ENCODE results near the gene SMARCAL1. TPM values are rescaled to one million over a fixed set of nuclear protein-coding genes. Genes with fewer than 3 reads are reported as not detected.

Gene SMARCAL1
- total and polyA plus RNA-seq, 2 experiments from 2014 or later: 10.3 to 17.2 TPM

DNA sequence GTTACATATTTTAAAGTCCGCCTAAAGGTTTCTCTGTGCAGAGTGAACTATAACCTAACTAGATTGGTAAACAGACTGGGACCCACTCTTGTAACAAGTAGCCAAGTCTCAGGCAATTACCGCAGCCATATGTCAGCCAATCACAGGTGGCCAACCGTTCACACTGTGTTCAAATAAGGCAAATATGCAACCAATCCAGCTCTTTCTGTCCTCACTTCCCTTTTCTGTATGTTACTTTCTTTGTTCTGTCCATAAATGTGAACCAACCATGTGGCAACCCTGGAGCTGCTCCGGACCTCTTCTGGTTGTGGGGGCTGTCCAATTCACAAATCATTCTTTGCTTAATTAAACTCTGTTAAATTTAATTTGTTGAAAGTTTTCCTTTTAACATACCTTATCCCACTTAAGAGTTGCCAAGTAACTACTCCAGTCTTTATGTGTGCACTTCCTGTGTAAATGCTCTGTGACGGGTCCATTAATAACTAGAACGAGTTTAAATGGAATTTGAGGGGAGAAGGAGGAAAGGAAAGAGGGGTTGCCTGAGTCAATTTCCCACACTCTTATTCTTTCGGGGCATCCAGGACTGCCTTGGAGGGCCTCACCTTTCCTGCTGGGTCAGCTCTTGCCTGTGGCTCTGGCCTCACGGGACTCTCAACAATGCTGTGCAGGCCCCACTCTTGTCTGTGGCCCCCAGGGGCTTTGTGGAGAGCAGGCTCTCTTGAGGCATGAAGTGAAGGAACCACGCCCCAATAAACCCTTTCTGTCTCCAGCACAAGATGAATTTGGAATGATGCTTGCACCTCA is 79.7 kb downstream of the SMARCAL1 start:
- Histone ChIP-seq H3K4me3 (no peak overlapping the region), H4K20me1 (replicated peaks; ENCODE audit: insufficient read depth) (no peaks in the 10 kb centered on the region), H2AFZ (peak overlapping the region; percentile 80), H3K4me1 (ENCODE audit: insufficient read depth) (no peaks in the 10 kb centered on the region), H3F3A (replicated peaks; ENCODE audit: low read depth) (no peaks in the 10 kb centered on the region), H3K27me3 (ENCODE audit: insufficient read depth) (no peaks in the 10 kb centered on the region), H3K4me2 (no peak overlapping the region), H3K36me3 (ENCODE audit: insufficient read depth) (no peaks in the 10 kb centered on the region), H3K27ac (ENCODE audit: low read depth) (no peak overlapping the region), H3K79me2 (replicated peaks; ENCODE audit: insufficient read depth) (no peaks in the 10 kb centered on the region), H3K9me2 (ENCODE audit: insufficient read depth) (no peaks in the 10 kb centered on the region)
- no peaks in the 10 kb centered on the region for H3K9me3 Mint-ChIP-seq
- no peaks in the 10 kb centered on the region for H3K36me3 Mint-ChIP-seq (ENCODE audit: low read depth)
- no peak for DNase-seq (ENCODE audit: low spot score)
- peaks cover 6% of the 10 kb centered on the region for H3K4me1 Mint-ChIP-seq
- H3K27ac Mint-ChIP-seq: peak overlapping the region; percentile 20; the same call in 1 of the 2 replicates
- no peaks in the 10 kb centered on the region for H3K27me3 Mint-ChIP-seq (ENCODE audit: insufficient read depth, low read depth, poor library complexity)
- ATAC-seq: peak; percentile 44; the same call in 2 of the 3 replicates
- TF ChIP-seq ZNF114 (CRISPR knock-in tag; IDR thresholded peaks at IDR 0.05) (no peak), EZH2phosphoT487 (IDR thresholded peaks at IDR 0.05; ENCODE audit: unreplicated experiment) (no peak)
- H3K4me3 Mint-ChIP-seq: no peak overlapping the region

DNA sequence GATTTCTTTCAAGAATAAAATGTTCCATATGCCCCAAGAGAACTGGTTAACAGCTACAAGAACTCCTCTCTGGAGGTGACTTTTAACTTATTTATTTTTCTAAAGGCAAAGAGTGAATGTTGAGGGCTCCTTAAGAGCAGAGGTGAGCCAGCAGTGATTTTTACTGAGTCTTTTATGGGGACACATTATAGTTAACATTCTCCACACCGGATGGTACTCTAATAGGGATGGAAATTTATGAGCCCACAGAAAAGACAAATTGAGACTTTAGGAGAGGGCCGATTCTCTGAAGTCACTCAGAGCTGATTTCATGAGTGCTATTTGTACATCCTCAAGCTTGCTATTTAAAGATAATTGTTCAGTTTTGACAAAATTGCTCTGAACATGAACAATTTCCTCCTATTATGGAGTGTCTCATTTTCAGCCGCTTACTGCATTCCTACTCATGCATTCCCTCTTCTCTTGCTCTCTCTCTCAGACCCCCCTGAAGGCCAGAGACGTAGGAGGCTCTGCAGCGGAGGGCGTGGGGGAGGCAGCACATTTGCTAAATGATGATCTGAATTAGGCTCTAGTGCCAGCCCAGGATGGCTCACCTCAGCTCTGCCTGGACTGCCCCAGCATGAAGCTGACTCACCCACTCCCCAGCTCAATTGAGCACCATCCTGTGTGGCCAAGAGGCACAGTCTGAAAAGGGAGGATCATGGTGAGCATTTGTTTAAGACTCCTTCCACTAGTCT is 80.5 kb downstream of the SMARCAL1 start:
- DNase-seq (ENCODE audit: low spot score) (no peak), ATAC-seq (peak; percentile 42; the same call in 2 of the 3 replicates)
- Mint-ChIP-seq H3K27me3 (ENCODE audit: insufficient read depth, low read depth, poor library complexity) (no peaks in the 10 kb centered on the region), H3K36me3 (ENCODE audit: low read depth) (no peaks in the 10 kb centered on the region), H3K4me3 (no peak overlapping the region), H3K9me3 (no peaks in the 10 kb centered on the region), H3K27ac (no peak overlapping the region), H3K4me1 (peaks cover 11% of the 10 kb centered on the region)
- no peaks in the 10 kb centered on the region for H3K9me2 ChIP-seq (ENCODE audit: insufficient read depth)
- H3K79me2 ChIP-seq (replicated peaks; ENCODE audit: insufficient read depth): 0 out of 2 replicates have a peak, but pooled peaks cover 6% of the 10 kb centered on the region
- no peaks in the 10 kb centered on the region for H4K20me1 ChIP-seq (replicated peaks; ENCODE audit: insufficient read depth)
- H2AFZ ChIP-seq: peak overlapping the region; percentile 80; the same call in 1 of the 2 replicates
- H3K4me1 ChIP-seq (ENCODE audit: insufficient read depth): peaks cover 4% of the 10 kb centered on the region; the same call in 1 of the 2 replicates
- H3K4me3 ChIP-seq: no peak overlapping the region
- H3K27ac ChIP-seq (ENCODE audit: low read depth): no peak overlapping the region
- H3F3A ChIP-seq (replicated peaks; ENCODE audit: low read depth): no peaks in the 10 kb centered on the region
- no peaks in the 10 kb centered on the region for H3K36me3 ChIP-seq (ENCODE audit: insufficient read depth)
- TF ChIP-seq ZNF114 (CRISPR knock-in tag; IDR thresholded peaks at IDR 0.05): no peak
- no peak for TF ChIP-seq STAT1 (IDR thresholded peaks at IDR 0.05; ENCODE audit: unreplicated experiment)
- no peak for TF ChIP-seq JUNB (IDR thresholded peaks at IDR 0.05; ENCODE audit: unreplicated experiment)
- TF ChIP-seq, protein P1, sequence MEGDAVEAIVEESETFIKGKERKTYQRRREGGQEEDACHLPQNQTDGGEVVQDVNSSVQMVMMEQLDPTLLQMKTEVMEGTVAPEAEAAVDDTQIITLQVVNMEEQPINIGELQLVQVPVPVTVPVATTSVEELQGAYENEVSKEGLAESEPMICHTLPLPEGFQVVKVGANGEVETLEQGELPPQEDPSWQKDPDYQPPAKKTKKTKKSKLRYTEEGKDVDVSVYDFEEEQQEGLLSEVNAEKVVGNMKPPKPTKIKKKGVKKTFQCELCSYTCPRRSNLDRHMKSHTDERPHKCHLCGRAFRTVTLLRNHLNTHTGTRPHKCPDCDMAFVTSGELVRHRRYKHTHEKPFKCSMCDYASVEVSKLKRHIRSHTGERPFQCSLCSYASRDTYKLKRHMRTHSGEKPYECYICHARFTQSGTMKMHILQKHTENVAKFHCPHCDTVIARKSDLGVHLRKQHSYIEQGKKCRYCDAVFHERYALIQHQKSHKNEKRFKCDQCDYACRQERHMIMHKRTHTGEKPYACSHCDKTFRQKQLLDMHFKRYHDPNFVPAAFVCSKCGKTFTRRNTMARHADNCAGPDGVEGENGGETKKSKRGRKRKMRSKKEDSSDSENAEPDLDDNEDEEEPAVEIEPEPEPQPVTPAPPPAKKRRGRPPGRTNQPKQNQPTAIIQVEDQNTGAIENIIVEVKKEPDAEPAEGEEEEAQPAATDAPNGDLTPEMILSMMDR (conservative IDR thresholded peaks at IDR 0.05; ENCODE audit: low read depth in 2 of 2): no peak
- TF ChIP-seq, protein P2, sequence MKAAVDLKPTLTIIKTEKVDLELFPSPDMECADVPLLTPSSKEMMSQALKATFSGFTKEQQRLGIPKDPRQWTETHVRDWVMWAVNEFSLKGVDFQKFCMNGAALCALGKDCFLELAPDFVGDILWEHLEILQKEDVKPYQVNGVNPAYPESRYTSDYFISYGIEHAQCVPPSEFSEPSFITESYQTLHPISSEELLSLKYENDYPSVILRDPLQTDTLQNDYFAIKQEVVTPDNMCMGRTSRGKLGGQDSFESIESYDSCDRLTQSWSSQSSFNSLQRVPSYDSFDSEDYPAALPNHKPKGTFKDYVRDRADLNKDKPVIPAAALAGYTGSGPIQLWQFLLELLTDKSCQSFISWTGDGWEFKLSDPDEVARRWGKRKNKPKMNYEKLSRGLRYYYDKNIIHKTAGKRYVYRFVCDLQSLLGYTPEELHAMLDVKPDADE (IDR thresholded peaks at IDR 0.05): no peak
- no peak overlapping the region for H3K4me2 ChIP-seq
- H3K27me3 ChIP-seq (ENCODE audit: insufficient read depth): no peaks in the 10 kb centered on the region

Data from GM23338 (cell line).